GM12875 (cell line): Measurements from ENCODE around the gene MOBP.

Experiments
- H3K4me3 ChIP-seq: one replicate; pipeline ENCODE4 v1.5.1; 2011; ENCODE audit warnings: low read depth, low read length, control low read depth
- TF ChIP-seq, protein P1 (sequence below): IDR thresholded peaks from 2 replicates; pipeline ENCODE4 v1.5.1; 2011; ENCODE audit warnings: low read depth, mild to moderate bottlenecking, control low read depth, inconsistent platforms, low read length, moderate library complexity, borderline replicate concordance; ENCODE audit not compliant: insufficient read depth

MOBP gene

DNA sequence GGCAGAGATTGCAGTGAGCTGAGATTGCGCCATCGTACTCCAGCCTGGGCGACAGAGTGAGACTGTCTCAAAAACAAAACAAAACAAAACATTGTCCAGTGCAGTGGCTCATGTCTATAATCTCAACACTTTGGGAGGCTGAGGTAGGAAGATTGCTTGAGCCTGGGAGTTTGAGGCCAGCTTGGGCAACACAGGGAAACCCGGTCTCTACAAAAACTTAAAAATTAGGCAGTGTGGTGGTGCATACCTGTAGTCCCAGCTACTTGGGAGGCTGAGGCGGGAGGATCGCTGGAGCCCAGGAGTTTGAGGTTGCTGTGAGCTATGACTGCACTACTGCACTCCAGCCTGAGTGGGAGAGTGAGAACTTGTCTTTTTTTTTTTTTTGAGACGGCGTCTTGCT lies 27.2 kb upstream of the MOBP start:
- TF ChIP-seq, protein P1, sequence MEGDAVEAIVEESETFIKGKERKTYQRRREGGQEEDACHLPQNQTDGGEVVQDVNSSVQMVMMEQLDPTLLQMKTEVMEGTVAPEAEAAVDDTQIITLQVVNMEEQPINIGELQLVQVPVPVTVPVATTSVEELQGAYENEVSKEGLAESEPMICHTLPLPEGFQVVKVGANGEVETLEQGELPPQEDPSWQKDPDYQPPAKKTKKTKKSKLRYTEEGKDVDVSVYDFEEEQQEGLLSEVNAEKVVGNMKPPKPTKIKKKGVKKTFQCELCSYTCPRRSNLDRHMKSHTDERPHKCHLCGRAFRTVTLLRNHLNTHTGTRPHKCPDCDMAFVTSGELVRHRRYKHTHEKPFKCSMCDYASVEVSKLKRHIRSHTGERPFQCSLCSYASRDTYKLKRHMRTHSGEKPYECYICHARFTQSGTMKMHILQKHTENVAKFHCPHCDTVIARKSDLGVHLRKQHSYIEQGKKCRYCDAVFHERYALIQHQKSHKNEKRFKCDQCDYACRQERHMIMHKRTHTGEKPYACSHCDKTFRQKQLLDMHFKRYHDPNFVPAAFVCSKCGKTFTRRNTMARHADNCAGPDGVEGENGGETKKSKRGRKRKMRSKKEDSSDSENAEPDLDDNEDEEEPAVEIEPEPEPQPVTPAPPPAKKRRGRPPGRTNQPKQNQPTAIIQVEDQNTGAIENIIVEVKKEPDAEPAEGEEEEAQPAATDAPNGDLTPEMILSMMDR, result no peak

DNA sequence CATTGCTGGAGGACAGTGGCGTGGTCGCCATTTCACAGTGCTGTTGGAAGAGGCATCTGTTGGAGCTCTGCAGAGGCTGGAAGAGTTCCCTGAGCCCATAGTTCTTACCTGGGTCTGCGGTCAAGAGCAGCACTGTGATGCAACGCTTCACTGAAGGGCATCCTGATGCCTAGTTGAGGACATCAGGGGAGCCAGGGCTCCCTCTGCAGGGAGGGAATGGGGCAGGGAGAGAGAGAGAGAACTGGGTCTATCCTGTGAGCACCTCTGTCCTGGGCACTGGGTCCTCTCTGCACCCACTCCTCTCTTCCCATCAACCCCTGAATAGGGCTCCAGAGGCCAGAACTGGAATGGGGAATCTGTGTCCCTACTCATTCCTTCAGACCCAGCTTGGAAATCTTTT lies 23.9 kb upstream of the MOBP start:
- TF ChIP-seq, protein P1, result no peak
- no peak overlapping the region for H3K4me3 ChIP-seq

More for the DNA sequence above, 27.2 kb upstream of the MOBP start:
- no peak overlapping the region for H3K4me3 ChIP-seq

DNA sequence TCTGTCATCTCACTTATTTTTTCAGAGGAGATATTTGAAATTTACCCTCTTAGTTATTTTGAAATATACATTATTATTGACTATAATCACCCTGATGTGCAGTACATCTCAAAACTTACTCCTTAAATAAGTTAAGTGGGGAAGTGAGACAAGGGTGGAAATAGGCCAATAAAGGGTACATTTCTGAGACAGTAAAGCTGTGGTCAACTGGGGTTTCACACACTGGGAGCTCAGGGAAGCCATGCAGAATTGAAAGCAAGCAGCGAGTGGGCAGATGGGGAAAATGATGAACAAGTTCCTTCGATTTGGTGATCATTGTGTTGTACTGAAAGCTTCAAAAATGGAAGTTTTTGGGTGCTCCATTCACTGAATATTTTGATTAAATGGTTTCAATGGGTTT lies 21.6 kb upstream of the MOBP start:
- TF ChIP-seq, protein P1, result no peak
- H3K4me3 ChIP-seq, result no peak overlapping the region

DNA sequence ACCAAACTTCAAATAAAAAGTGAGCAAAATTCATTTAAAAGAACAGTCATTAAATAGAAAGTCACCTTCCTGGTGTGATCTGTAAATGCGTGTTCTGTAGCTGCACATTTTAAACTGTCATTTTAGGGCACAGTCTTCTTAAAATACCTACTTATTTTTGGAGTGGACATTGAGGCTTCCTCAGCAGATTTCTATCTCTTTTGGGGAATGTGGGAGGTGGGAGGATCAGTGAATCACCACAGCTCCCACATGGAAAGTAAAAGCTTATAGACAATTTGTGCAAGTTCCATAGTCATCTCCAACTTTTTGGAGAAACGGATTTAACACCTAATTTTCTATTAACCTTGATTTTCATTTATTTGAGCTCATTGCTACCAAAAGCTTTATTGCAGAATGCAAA lies 21.0 kb upstream of the MOBP start:
- TF ChIP-seq, protein P1, result no peak
- H3K4me3 ChIP-seq, result no peak overlapping the region

DNA sequence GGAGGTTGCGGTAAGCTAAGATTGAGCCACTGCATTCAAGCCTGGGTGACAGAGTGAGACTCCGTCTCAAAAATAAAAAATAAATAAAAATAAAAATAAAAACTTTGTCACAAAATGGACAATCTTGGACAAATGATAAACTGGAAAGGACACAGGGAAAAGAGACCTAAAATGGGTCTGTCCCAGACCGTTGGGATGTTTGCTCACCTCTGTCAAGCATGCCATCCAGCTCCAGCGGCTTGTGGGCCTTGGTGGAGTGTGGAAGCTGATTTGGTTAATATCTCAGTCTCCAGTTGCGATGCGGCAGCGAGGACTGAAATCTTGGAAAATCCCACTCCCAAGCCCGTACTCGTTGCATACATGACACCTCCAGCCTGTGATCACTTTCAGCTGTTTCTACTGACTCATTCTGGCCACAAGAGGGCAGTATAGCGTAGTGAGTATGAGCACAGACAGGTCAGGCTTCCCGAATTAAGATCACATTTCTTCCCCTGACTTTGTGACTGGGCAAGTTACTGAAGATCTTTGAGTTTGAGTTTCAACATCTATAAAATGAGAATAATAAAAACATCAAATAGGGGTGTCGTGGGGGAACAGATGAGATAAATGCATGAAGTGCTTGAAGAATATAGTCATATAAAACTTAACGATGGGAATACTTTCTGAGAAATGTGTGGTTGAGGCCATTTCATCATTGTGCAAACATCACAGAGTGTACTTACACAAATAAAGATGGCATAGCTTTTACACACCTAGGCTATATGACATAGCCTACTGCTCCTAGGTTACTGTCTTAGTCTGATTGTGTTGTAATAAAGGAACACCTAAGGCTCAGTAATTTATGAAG lies 19.6 kb upstream of the MOBP start:
- no peak overlapping the region for H3K4me3 ChIP-seq

DNA sequence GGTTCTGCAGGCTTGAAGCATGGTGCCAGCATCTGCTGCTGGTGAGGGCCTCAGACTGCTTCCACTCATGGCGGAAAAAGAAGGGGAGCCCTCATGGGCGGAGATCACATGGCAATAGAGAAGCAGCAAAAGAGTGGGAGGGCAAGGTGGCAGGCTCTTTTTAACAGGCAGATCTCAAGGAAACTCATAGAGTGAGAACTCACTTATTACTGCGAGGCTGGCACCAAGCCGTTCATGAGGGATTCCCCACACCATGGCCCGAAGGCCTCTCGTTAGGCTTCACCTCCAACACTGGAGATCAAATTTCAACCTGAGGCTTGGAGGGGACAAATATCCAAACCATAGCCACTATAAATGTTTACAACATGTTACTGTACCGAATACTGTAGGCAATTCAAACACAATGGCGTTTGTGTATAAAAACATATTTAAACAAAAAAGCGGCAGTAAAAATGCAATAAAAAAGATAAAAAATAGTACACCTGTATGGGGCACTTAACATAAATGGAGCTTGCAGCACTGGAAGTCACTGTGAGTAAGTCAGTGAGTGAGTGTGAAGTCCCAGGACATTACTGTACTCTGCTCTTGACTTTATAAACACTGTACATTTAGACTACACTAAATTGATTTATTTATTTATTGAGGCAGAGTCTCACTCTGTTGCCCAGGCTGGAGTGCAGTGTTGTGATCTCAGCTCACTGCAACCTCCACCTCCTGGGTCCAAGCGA lies 18.8 kb upstream of the MOBP start:
- TF ChIP-seq, protein P1, result no peak
- no peak overlapping the region for H3K4me3 ChIP-seq

More for the DNA sequence above, 19.6 kb upstream of the MOBP start:
- TF ChIP-seq, protein P1, result peak; percentile 82; the same call in 1 of the 2 replicates

DNA sequence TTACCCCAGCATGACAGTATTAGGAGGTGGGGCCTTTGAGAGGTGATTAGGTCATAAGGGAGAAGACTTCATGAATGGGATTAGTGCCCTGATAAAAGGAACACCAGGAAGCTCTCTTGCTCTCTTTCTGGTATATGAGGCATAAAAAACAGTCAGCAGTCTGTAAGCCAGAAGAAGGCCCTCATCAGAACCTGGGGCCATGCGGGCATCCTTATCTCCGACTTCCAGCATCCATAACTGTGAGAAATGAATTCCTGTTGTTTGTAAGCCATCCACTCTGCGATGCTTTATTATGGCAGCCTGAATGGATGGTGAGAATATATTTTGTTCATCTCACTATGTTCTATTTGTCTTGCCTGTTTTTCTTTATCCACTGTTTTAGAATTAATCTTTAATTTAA lies 17.7 kb upstream of the MOBP start:
- no peak overlapping the region for H3K4me3 ChIP-seq
- TF ChIP-seq, protein P1, result no peak
